HG02798 (cell line): ENCODE results near the gene CDYL2.
A peak's percentile ranks its signal among the peaks of the same experiment; 100 is the strongest.
"Not testable (repeated sequence)": the region's sequence is repeated elsewhere in the genome, so short reads cannot be mapped to it uniquely, and the experiment has no call there.

Experiments
- ATAC-seq: cut with Tn5 transposase; IDR thresholded peaks from one replicate; pipeline ENCODE4 v1.9.1; 2021; ENCODE audit warnings: mild to moderate bottlenecking; ENCODE audit not compliant: unreplicated experiment, poor library complexity

Gene CDYL2, protein sequence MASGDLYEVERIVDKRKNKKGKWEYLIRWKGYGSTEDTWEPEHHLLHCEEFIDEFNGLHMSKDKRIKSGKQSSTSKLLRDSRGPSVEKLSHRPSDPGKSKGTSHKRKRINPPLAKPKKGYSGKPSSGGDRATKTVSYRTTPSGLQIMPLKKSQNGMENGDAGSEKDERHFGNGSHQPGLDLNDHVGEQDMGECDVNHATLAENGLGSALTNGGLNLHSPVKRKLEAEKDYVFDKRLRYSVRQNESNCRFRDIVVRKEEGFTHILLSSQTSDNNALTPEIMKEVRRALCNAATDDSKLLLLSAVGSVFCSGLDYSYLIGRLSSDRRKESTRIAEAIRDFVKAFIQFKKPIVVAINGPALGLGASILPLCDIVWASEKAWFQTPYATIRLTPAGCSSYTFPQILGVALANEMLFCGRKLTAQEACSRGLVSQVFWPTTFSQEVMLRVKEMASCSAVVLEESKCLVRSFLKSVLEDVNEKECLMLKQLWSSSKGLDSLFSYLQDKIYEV

DNA sequence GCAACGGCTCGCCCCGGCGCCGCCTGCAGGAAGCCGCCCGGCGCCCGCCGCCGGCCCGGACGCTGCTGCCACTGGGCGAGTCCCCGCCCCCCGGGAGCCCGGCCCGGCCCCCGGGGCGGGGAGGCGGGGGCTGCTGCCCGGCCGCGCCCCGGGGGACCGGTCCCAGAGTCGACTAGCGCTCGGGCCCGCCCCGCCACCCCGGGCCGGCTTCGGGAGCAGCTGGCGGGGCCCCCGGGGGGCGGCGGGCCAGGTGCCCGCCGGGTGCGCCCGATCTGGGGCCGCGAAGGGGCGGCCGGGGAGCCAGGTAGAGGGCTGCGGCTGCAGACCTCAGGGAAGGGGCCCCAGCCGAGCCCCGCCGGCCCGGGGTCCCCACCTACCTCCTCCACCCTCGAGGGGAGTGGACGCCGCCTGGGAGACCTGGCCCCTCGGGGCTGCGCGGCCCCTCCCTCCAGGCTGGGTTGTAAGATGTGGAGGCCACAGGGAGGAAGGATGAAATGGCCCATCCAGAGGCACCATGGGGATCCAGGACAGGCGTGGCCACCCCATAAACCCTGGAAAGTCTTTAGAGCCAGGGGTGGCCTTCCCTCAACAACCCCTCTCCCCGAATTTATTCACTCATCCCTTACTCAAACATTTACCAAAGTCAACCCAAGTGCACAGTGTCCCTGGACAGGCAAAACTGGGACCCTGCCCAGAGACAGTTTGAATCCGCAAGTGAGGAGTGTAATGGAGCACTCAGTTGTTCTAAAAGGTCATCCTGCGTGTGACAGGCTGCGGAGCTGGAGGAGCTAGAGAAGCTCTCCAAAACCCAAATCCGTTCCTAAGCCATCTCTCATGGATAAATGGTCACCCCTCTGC is at the start of gene CDYL2:
TSS of gene CDYL2 (minus strand) at position 73 of the 858 bp plus-strand sequence. CDS start 425 bp downstream, outside the sequence.
- ATAC-seq = peak; percentile 85

DNA sequence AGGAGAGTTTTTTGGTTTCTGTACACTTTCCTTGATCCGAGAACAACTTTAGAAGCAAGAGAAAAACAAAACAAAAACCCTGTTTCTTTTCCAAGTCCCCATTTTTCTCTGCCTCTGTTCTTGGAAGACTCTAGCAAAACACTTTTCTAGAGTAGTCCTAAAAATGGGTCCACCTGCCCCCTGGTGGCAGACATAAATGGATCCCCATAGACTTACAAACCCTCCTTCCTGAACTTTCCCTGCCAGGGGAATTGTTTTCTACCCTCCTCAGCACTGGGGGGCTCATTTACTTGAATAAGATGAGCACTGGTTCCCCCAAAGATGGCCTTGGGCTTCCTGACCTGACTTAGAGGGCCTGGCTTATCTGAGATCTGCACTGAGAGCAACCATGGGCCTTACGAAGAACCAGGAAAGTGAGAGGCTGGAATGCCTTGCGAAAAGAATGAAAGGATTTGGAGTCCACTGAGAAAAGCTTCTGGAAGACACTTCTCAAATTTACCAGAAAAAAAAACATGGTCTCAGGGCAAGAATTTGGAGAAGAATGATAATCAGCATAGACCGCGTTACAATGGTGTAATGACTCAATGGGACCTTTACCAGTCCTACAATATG is 48.0 kb upstream of the CDYL2 start:
- ATAC-seq = no peak

DNA sequence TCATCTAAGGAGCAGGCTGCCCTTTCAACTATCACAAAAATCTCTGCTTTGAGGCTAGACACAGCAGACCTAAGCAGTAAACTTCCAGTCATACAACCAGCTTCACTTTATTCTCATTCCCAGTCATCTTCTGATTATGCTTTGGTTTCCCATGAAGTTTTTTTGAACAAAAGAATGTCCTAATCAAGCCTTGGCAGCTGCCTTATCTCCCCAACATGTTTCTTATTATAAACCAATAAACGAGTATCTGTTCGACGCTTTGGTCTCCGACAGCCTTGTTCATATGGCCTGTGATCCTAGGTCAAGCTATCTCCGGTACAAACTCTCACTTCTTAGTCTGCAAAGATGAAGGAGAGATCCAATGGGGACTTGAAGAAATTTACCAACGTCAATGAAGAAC is 47.4 kb upstream of the CDYL2 start:
- ATAC-seq = no peak

DNA sequence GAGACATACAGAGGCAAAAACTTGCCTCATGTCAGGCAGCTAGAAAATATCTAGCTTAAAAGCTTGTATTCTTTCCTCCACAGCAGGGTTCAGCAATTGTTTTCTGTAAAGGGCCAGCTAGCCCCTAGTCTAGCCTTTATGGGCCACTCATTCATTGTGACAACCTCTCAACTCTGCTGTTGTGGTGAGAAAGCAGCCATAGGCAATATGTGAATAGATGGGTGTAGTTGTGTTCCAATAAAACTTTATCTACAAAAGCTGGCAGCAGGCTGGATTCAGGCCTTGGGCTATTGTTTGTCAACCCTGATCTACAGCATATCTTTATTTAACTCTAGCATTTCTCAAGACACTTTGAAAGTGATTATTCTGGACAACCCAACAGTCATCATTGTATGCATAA is 46.4 kb upstream of the CDYL2 start:
- no peak for ATAC-seq

DNA sequence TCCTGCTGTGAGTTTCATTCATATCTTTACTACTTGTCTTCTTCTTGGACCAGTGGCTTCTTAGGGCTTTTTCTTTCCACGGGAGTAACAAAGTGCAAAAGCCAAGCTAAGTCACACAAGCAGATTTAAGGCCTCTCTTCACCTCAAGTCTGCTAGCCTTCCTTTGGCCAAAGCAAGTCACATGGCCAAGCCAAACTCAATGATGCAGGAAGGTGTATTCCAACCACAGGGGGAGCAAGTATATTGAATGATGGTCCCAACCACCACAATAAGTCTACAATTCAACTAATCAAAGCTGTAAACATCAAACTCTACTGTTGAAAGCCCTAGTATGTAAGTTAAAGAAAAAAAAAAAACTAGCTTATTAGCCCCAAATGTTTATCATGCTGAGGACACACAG is 44.5 kb upstream of the CDYL2 start:
- ATAC-seq = no peak

DNA sequence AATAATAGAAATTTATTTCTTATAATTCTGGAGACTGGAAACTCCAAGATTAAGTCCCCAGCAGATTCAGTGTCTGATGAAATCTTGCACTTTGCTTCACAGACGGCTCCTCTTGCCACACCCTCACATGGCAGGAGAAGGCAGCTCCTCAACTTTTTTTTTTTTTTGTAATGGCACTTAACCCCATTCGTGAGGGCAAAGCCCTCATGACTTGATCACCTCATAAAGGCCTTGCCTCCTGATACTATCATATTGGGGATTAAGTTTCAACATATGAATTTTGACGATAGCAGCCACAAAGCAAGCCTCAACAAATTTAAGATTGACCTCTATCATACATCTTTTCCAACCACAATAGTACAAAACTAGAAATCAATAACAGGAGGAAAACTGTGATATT is 42.3 kb upstream of the CDYL2 start:
- no peak for ATAC-seq

DNA sequence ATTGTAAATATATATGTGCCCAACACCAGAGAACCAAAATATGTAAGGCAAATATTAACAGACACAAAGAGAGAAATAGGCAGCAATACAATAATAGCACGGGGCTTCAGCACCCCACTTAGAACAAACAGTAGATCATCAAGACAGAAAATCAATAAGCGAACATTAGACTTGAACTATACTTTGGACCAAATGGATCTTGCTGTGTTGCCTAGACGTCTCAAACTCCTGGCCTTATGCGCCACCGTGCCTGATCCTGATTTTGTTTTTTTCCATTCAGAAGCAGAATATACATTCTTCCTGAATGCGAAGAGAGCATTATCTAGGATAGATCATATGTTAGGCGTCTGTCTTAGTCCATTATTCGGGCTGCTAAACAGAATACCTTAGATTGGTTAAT is 41.9 kb upstream of the CDYL2 start:
- ATAC-seq = no peak

DNA sequence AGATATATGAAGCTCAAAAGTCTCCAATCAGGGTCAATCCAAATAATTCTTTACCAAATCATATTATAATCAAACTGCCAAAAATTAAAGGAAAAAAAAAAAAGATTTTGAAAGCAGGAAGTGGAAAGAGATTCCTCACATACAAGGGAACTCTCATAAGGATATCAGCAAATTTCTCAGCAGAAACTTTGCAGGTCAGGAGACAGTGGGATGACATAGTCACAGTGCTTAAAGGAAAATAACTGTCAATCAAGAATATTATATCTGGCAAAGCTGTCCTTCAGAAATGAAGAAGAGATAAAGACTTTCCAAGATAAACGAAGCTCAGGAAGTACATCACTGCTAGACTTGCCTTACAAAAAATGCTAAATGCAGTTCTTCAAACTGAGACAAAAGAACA is 40.0 kb upstream of the CDYL2 start:
- ATAC-seq = no peak

DNA sequence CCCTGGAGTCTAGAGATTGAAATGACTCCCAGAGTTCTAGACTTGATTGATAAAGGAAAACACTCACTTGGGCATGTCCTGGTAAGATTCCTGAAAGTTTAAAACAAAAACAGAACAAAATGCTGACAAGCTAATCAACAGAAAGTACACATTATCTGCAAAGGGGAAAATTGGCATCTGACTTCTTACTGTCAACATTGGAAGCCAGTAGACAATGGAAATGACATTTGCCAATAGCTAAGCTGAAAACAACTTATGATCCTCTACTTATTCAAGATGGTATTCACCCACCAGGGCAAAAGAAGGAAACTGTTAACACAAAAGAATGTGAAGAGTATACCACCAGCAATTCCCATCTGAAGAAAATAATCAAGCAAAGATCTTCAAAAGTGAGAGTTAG is 36.8 kb upstream of the CDYL2 start:
- no peak for ATAC-seq

DNA sequence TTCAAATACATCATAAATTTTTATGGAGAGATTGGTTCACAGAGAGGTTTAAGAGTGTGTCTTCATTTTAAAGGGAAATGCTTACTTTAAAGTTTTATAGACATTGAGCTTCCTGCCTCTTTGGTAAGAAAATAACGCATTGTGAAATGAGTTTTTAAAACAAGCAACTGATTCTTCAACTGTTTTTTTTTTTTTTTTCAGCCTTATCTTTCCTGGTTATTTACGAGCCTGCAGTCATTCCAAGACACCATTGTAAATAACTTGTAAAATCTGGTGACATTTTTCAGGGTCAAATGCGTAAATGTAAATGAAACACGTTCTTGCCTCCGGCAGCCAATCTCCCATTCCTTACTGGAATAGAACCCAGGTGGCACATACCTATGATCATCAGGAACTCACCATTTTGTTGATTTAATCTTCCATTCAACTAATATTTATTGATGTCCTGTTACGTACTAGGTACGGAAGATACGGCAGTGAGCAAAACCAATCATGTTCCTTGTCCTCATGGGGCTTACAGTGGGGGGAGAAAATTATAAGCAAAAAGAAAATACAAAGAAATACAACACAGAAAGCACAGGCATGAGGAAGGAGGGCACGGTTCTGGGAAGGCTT is 33.2 kb upstream of the CDYL2 start:
- ATAC-seq = no peak

DNA sequence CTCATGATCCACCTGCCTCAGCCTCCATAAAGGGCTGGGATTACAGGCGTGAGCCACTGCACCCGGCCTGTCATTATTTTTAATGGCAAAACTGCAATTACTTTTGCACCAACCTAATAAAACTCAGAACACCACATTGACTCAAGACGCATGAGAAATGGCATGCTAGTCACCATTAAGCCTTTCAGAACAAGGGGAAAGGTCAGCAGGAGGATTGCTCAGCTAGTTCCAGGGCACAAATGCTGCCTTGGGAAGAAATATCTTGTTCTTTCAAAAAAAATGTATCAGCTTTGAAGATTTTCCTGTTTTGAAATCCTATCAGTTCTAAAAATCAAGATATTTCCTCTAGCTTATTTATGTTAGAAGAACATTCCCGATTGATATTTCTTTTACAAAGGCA is 32.4 kb upstream of the CDYL2 start:
- no peak for ATAC-seq

DNA sequence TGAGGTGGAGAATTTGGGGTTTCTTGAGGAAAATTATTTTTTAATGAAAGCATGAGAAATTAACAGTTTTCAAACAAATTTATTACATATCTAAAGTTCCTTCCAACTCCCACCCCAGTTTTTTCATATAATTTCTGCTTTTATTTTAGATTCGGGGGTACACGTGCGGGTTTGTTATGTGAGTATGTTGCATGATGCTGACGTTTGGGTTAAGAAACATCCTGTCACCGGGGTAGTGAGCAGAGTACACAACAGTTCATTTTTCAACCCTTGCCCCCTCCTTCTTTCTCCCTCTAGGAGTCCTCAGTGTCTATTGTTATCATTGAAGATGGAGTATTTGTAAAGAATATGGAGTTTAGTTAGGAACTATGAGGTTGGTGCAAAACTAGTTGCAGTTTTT is 31.8 kb upstream of the CDYL2 start:
- no peak for ATAC-seq

DNA sequence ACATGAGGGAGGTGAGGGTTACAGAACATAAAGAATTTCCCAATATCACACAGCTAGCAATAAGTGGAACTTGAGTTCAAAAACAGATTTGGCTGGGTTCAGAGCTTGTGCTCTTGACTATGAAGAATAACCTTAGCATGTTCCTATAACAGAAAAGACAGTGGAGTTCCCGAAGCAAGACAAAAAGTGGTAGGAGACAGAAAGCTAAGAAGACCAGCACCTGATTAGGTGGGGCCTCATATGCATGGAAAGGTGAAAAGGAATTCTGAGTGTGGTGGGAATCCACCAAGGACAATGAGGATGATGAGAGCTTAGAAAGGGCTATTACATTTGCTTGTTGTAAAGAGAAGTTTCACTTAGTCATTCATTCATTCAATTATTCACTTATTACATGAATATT is 26.6 kb upstream of the CDYL2 start:
- no peak for ATAC-seq

DNA sequence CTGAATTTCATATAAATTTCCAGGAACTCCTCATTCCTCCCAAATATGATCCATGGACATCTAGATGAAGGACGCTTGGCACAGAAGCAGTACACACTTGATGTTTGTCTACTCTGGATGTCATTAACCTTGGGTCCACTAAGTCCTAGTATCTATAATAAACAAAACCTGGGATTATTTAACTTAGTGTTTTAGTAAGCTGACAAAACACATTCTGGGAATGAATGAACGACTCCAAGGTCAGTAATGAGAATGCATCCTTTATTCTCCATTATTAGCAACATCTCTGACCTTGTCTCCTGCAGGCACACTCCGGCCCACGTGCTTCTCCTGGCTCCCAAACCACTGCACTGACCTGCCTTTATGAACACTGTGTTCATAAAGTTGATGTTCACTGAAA is 24.1 kb upstream of the CDYL2 start:
- ATAC-seq = no peak

DNA sequence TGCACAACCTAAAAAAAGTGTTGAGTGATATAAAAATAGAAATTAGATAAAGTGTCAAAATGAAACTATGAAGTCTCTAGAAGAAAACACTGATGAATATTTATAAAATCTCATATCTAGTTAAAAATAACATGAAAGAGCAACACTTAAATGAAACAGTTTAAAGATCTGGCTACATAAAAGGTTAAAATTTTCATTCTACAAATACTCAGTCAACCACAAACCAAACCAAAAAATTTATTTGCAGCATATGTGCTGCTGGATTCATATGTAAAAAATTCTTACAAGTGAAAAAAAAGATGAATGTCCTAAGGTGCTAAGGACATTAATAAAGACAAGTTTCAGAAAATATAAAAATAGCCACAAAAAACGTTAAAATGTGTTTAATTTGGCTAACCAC is 22.6 kb upstream of the CDYL2 start:
- ATAC-seq = no peak

DNA sequence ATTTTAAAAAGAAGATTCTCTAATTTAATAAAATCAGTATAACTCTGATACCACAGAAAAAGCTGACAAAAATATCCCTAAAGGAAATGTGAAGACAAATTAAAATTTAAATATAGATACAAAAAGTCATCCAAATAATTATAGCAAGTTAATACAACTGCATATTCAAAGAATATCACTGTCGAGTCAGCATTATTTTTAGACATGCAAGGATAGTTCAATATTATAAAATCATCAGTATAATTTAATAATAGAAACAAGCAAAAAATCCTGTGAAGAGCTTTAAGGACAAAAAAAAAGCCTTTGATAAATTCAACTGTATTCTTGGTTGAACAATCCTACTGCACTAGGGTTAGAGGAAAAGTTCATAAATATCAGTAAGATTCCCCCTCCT is 21.0 kb upstream of the CDYL2 start:
- no peak for ATAC-seq

DNA sequence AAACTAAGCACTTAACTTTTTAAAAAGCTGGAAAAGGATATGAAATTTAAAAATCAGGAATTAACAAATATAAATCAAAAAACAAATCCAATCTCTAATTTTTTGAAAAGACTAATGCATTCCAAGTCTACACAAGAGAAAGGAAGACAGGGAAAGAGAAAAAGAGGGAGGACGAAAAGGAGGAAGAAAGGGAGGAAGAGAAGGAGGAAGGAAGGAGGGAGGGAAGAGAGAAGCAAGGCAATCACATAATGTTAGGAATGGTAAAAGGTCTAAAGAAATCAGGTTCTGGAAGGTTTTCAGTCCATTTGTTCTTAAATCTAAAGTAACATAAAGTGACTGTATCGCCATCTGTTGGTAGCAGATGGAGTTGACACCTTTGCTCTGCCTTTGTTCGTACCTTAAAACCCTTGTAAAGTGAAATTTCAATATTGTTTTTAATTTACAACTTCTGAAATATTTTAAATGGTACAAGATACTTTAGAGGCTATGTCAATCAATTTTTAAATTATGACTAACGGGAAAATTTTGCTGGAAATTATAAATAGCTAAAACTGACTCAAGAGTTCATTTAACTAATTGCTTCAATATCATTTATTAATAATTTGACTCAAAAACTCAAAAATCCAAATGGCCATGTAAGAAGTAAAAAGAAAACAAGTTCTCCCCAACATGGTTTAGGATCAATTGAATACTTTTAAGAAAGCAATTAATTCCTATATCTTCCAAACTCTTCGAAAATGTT is 20.4 kb upstream of the CDYL2 start:
- peak; percentile 40 for ATAC-seq

DNA sequence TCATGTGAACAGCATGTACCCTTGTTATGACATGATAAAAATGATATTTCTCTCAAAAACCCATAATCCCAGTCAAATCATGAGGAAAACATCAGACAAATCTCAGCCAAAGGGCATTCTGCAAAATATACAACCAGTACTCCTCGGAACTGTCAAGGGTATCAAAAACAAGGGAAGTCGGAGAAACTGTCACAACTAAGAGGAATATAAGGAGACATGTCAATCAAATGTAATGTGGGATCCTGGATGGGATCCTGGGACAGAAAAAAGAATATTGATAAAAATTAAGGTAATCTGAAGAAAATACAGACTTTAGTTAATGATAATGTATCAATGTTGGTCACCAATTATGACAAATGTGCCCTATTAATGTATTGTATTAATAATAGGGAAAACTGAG is 15.6 kb upstream of the CDYL2 start:
- ATAC-seq = no peak

DNA sequence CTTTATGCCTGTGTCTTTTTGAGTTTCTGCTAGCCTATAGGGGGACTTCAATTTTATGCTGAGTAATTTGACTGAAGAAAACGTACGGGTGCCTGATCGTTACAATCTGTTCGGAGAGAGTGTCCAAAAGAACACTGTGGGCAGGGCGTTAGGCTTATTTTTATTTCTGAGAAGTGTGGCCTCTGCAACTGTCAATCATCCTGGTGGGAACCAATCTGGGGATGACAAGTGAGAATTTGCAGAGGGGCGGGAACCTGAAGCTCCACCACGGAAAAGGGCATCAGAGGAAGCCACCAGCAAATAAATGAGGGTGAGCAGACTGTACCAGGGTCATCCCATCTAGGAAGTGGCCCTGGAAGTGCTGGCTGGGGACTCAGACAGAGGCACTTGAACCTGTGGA is 12.0 kb upstream of the CDYL2 start:
- no peak for ATAC-seq

DNA sequence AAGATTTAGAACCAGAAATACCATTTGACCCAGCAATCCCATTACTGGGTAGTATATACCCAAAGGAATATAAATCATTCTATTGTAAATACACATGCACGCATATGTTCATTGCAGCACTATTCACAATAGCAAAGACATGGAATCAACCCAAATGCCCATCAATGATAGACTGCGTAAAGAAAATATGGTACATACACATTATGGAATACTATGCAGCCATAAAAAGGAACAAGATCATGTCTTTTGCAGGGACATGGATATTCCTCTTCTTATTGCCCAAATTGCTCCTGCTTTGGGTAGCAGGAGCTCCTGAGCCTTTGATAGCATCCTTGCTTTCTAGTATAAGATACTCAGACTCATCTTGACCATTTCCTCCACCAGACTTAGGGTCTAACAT is 10.9 kb upstream of the CDYL2 start:
- ATAC-seq = not testable (repeated sequence)
